ENCODE measurements around the gene ZNF275. TPM values are rescaled to one million over a fixed set of nuclear protein-coding genes. Genes with fewer than 3 reads are reported as not detected.

The ZNF275 gene
- total and polyA plus RNA-seq, 10 of the 15 experiments (the other 5 are each of a cell fraction or from before 2014, with no cell fraction given): 1.3 to 17.4 (median 6.2) TPM

- Histone ChIP-seq H3K27ac (ENCODE audit: control insufficient read depth, insufficient read depth) (no peak overlapping the region), H3K9ac (ENCODE audit: control insufficient read depth, insufficient read depth, low read length) (no peak overlapping the region), H2AFZ (ENCODE audit: control insufficient read depth, low read depth, low read length) (no peak overlapping the region), H3K79me2 (ENCODE audit: control insufficient read depth, insufficient read depth, low read length) (no peaks in the 10 kb centered on the region), H3K36me3 (ENCODE audit: control insufficient read depth in 2 of 2, insufficient read depth in 2 of 2, low read length in 1 of 2) (no peaks in the 10 kb centered on the region), H3K9me3 (replicated peaks; ENCODE audit: control insufficient read depth, insufficient read depth, low read length) (no peaks in the 10 kb centered on the region), H4K20me1 (ENCODE audit: control insufficient read depth, insufficient read depth) (no peaks in the 10 kb centered on the region), H3K4me3 (no peak overlapping the region), H3K27me3 (replicated peaks in 1 of 2; ENCODE audit: control insufficient read depth in 2 of 2, insufficient read depth in 2 of 2, low read length in 1 of 2) (no peaks in the 10 kb centered on the region), H3K4me2 (ENCODE audit: control insufficient read depth, insufficient read depth) (no peak overlapping the region), H3K4me1 (ENCODE audit: control insufficient read depth, insufficient read depth, low read length) (no peaks in the 10 kb centered on the region)
- FAIRE-seq (no peak), ATAC-seq (no peak), DNase-seq (ENCODE audit: low read depth, low spot score) (no peak)
- intact Hi-C loops (cut with micrococcal nuclease; ENCODE audit: unreplicated experiment): loop anchor here (5.0 kb wide), 1 partner anchor 257 kb away; no protein-coding TSS in a partner anchor
- POLR2A ChIA-PET: no interaction called here
- no peak for TF ChIP-seq ASH2L (IDR thresholded peaks at IDR 0.05; ENCODE audit: borderline replicate concordance, low read depth)
- TF ChIP-seq RFX5 (IDR thresholded peaks at IDR 0.05; ENCODE audit: low read depth, low read length): no peak
- TF ChIP-seq SPI1 (IDR thresholded peaks at IDR 0.05; ENCODE audit: borderline replicate concordance, insufficient read depth, low read depth, low read length): no peak
- TF ChIP-seq RELB (IDR thresholded peaks at IDR 0.05; ENCODE audit: low read depth): no peak
- TF ChIP-seq NFYA (IDR thresholded peaks at IDR 0.05; ENCODE audit: borderline replicate concordance, low read depth, low read length): no peak
- no peak for TF ChIP-seq POLR2AphosphoS5 (IDR thresholded peaks at IDR 0.05; ENCODE audit: low read length)
- no peak for TF ChIP-seq HDAC6 (IDR thresholded peaks at IDR 0.05; ENCODE audit: unreplicated experiment)
- TF ChIP-seq EP300 (IDR thresholded peaks at IDR 0.05; ENCODE audit: borderline replicate concordance in 1 of 2, control insufficient read depth in 1 of 2, low read depth in 2 of 2, low read length in 2 of 2): no peak
- TF ChIP-seq ZBED1 (IDR thresholded peaks at IDR 0.05; ENCODE audit: borderline replicate concordance): no peak
- TF ChIP-seq, protein P1, sequence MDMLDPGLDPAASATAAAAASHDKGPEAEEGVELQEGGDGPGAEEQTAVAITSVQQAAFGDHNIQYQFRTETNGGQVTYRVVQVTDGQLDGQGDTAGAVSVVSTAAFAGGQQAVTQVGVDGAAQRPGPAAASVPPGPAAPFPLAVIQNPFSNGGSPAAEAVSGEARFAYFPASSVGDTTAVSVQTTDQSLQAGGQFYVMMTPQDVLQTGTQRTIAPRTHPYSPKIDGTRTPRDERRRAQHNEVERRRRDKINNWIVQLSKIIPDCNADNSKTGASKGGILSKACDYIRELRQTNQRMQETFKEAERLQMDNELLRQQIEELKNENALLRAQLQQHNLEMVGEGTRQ (IDR thresholded peaks at IDR 0.05; ENCODE audit: borderline replicate concordance, low read depth, low read length): no peak
- no peak for TF ChIP-seq BACH1 (IDR thresholded peaks at IDR 0.05; ENCODE audit: borderline replicate concordance)
- TF ChIP-seq, protein P2, sequence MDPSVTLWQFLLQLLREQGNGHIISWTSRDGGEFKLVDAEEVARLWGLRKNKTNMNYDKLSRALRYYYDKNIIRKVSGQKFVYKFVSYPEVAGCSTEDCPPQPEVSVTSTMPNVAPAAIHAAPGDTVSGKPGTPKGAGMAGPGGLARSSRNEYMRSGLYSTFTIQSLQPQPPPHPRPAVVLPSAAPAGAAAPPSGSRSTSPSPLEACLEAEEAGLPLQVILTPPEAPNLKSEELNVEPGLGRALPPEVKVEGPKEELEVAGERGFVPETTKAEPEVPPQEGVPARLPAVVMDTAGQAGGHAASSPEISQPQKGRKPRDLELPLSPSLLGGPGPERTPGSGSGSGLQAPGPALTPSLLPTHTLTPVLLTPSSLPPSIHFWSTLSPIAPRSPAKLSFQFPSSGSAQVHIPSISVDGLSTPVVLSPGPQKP (IDR thresholded peaks at IDR 0.05; ENCODE audit: low read depth, low read length): no peak
- TF ChIP-seq CHD1 (IDR thresholded peaks at IDR 0.05; ENCODE audit: low read depth, low read length): no peak
- no peak for TF ChIP-seq ZNF207 (IDR thresholded peaks at IDR 0.05; ENCODE audit: borderline replicate concordance)
- TF ChIP-seq SUZ12 (IDR thresholded peaks at IDR 0.05; ENCODE audit: unreplicated experiment): no peak
- TF ChIP-seq IRF3 (IDR thresholded peaks at IDR 0.05): no peak
- TF ChIP-seq FOXM1 (IDR thresholded peaks at IDR 0.05; ENCODE audit: low read depth, low read length): no peak
- TF ChIP-seq NR2F1 (conservative IDR thresholded peaks at IDR 0.05): no peak
- RAD21 ChIA-PET (ENCODE audit: unreplicated experiment): no interaction called here
- CTCF ChIA-PET: no interaction called here
- BruUV-seq (replicated peaks): no TSS peak
- SMC1A ChIA-PET (ENCODE audit: uncharacterized antibody, unreplicated experiment): no interaction called here
- WGBS (ENCODE audit: insufficient coverage, insufficient replicate concordance, low lambda C conversion rate, missing lambda C conversion rate): 0% methylated on average over 5 of the region's 7 CpGs
- in situ Hi-C loops (cut with MboI): loop anchor here (25.0 kb wide), 1 partner anchor 157 kb away; no protein-coding TSS in a partner anchor
These were observed 15.1 kb upstream of the ZNF275 start for GRCh38 chrX:153318811-153319210.
